ENCODE data around the gene SLC24A2. TPM values are rescaled to one million over a fixed set of nuclear protein-coding genes. Genes with fewer than 3 reads are reported as not detected.
A peak's percentile ranks its signal among the peaks of the same experiment; 100 is the strongest.

The SLC24A2 gene
- total and polyA plus RNA-seq, 2 experiments from 2014 or later = 3.5 to 7.1 TPM

DNA sequence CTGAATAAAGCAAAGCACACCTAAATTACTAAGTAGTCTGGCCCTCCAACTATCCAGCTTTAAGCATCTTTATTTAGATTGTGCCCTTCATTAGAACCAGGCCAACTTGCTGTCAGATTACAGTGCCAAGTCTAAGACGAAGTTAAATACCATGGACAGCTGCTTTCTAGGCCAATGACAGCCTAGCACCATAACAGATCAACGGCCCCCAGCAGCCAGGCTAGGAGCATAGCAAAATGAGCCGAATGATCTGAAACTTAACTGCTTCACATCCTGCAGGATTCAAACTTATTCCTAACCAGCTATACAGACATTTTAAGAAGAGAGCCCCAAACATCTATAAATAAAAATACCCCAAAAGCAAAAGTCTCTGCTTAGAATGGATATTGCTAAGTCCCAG is 6.8 kb downstream of the SLC24A2 start:
- TF ChIP-seq, protein P1, sequence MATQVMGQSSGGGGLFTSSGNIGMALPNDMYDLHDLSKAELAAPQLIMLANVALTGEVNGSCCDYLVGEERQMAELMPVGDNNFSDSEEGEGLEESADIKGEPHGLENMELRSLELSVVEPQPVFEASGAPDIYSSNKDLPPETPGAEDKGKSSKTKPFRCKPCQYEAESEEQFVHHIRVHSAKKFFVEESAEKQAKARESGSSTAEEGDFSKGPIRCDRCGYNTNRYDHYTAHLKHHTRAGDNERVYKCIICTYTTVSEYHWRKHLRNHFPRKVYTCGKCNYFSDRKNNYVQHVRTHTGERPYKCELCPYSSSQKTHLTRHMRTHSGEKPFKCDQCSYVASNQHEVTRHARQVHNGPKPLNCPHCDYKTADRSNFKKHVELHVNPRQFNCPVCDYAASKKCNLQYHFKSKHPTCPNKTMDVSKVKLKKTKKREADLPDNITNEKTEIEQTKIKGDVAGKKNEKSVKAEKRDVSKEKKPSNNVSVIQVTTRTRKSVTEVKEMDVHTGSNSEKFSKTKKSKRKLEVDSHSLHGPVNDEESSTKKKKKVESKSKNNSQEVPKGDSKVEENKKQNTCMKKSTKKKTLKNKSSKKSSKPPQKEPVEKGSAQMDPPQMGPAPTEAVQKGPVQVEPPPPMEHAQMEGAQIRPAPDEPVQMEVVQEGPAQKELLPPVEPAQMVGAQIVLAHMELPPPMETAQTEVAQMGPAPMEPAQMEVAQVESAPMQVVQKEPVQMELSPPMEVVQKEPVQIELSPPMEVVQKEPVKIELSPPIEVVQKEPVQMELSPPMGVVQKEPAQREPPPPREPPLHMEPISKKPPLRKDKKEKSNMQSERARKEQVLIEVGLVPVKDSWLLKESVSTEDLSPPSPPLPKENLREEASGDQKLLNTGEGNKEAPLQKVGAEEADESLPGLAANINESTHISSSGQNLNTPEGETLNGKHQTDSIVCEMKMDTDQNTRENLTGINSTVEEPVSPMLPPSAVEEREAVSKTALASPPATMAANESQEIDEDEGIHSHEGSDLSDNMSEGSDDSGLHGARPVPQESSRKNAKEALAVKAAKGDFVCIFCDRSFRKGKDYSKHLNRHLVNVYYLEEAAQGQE (IDR thresholded peaks at IDR 0.05; ENCODE audit: unreplicated experiment) = peak; percentile 89
- TF ChIP-seq, protein P2, sequence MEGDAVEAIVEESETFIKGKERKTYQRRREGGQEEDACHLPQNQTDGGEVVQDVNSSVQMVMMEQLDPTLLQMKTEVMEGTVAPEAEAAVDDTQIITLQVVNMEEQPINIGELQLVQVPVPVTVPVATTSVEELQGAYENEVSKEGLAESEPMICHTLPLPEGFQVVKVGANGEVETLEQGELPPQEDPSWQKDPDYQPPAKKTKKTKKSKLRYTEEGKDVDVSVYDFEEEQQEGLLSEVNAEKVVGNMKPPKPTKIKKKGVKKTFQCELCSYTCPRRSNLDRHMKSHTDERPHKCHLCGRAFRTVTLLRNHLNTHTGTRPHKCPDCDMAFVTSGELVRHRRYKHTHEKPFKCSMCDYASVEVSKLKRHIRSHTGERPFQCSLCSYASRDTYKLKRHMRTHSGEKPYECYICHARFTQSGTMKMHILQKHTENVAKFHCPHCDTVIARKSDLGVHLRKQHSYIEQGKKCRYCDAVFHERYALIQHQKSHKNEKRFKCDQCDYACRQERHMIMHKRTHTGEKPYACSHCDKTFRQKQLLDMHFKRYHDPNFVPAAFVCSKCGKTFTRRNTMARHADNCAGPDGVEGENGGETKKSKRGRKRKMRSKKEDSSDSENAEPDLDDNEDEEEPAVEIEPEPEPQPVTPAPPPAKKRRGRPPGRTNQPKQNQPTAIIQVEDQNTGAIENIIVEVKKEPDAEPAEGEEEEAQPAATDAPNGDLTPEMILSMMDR (conservative IDR thresholded peaks at IDR 0.05; ENCODE audit: low read depth in 2 of 2) = no peak
- TF ChIP-seq POLR2AphosphoS5 (IDR thresholded peaks at IDR 0.05; ENCODE audit: low read depth) (no peak), NANOG (IDR thresholded peaks at IDR 0.05; ENCODE audit: borderline replicate concordance) (no peak)
- Histone ChIP-seq H3F3A (replicated peaks; ENCODE audit: low read depth) (no peaks in the 10 kb centered on the region), H2AFZ (no peak overlapping the region), H3K4me1 (ENCODE audit: insufficient read depth) (peaks cover 29% of the 10 kb centered on the region), H3K9me2 (ENCODE audit: insufficient read depth) (no peaks in the 10 kb centered on the region), H3K79me2 (replicated peaks; ENCODE audit: insufficient read depth) (peaks cover 6% of the 10 kb centered on the region; the same call in 1 of the 2 replicates), H3K27me3 (ENCODE audit: insufficient read depth) (peaks cover 12% of the 10 kb centered on the region), H3K27ac (ENCODE audit: low read depth) (no peak overlapping the region), H3K36me3 (ENCODE audit: insufficient read depth) (no peaks in the 10 kb centered on the region), H3K4me2 (no peak overlapping the region), H3K4me3 (no peak overlapping the region), H4K20me1 (replicated peaks; ENCODE audit: insufficient read depth) (no peaks in the 10 kb centered on the region)
- Mint-ChIP-seq H3K36me3 (ENCODE audit: low read depth) (peaks cover 12% of the 10 kb centered on the region; the same call in 2 of the 3 replicates), H3K27me3 (ENCODE audit: insufficient read depth, low read depth, poor library complexity) (peaks cover 2% of the 10 kb centered on the region), H3K27ac (no peak overlapping the region), H3K9me3 (no peaks in the 10 kb centered on the region; the same call in 2 of the 3 replicates), H3K4me3 (no peak overlapping the region), H3K4me1 (peaks cover 35% of the 10 kb centered on the region)
- DNase-seq (ENCODE audit: low spot score) (peak; percentile 50), ATAC-seq (peak; percentile 79)

DNA sequence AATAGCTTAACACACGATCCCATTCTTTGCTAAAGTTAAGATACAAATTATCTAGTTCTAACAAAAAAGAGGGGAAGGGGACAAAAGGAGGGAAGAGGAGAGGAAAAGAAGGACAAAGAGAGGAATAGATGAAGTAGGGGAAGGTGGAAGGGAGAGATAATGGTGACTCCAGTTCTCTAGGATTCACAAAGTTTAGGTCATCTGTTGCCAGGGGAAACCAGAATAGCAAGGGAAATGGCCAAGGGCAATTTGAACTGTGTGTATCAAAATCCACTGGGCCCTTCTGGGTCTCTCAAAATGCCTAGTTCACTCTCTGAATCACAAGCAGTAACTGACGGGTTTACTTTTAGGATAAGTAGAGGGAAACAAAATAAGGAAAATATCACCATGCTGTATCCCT is 7.6 kb downstream of the SLC24A2 start:
- ATAC-seq (no peak), DNase-seq (ENCODE audit: low spot score) (peak; percentile 13)
- H3K4me1 Mint-ChIP-seq = peaks cover 39% of the 10 kb centered on the region
- Histone ChIP-seq H3K79me2 (replicated peaks; ENCODE audit: insufficient read depth) (peaks cover 9% of the 10 kb centered on the region; the same call in 1 of the 2 replicates), H4K20me1 (replicated peaks; ENCODE audit: insufficient read depth) (no peaks in the 10 kb centered on the region), H3K27ac (ENCODE audit: low read depth) (no peak overlapping the region), H3F3A (replicated peaks; ENCODE audit: low read depth) (no peaks in the 10 kb centered on the region), H3K4me3 (no peak overlapping the region), H3K4me1 (ENCODE audit: insufficient read depth) (peaks cover 29% of the 10 kb centered on the region), H3K36me3 (ENCODE audit: insufficient read depth) (no peaks in the 10 kb centered on the region), H3K27me3 (ENCODE audit: insufficient read depth) (peaks cover 4% of the 10 kb centered on the region; the same call in 1 of the 2 replicates), H2AFZ (no peak overlapping the region), H3K4me2 (no peak overlapping the region), H3K9me2 (ENCODE audit: insufficient read depth) (no peaks in the 10 kb centered on the region)
- no peaks in the 10 kb centered on the region; the same call in 2 of the 3 replicates for H3K9me3 Mint-ChIP-seq
- H3K4me3 Mint-ChIP-seq = no peak overlapping the region
- TF ChIP-seq ZNF114 (CRISPR knock-in tag; IDR thresholded peaks at IDR 0.05) (no peak), POLR2AphosphoS5 (IDR thresholded peaks at IDR 0.05; ENCODE audit: low read depth) (no peak)
- no peak overlapping the region for H3K27ac Mint-ChIP-seq
- peaks cover 9% of the 10 kb centered on the region; the same call in 2 of the 3 replicates for H3K36me3 Mint-ChIP-seq (ENCODE audit: low read depth)
- H3K27me3 Mint-ChIP-seq (ENCODE audit: insufficient read depth, low read depth, poor library complexity) = no peaks in the 10 kb centered on the region

All from GM23338 (cell line).